ENCODE results near the gene OTUB1.

DNA sequence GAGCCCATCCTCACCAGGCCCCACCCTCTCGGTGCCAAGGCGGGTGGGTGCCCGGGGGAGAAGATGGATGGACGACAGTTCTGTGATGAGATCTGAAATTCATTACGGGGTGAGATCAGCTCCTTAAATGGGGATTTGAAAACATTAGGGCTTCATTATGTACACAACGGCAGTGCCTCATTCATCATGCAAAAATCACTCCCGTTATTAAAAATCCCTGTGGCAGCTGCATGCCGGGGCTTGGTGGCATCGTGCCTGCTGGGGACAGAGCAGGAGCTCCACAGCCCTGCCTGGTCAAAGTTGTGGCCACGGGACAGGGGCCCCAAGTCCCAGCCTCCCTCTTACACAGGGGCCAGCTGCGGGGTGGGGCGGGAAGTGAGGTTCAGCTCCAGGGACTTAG is 20.2 kb downstream of the OTUB1 start:
- TF ChIP-seq CTCF (conservative IDR thresholded peaks at IDR 0.05; ENCODE audit: low read length) (no peak), EZH2phosphoT487 (IDR thresholded peaks at IDR 0.05; ENCODE audit: borderline replicate concordance) (no peak)
